HFF-Myc (cell line): ENCODE measurements around the gene CC2D2A.

Source experiments
- DNase-seq: peaks from one replicate; pipeline ENCODE4 v3.0.0-alpha.2; 2011; ENCODE audit warnings: low read depth; ENCODE audit errors: extremely low read depth
- H3K4me3 ChIP-seq: replicated peaks from 2 replicates; pipeline ENCODE4 v1.5.1; 2011; ENCODE audit warnings: low read depth, mild to moderate bottlenecking, control low read depth, low read length
- TF ChIP-seq, protein P1 (sequence below): IDR thresholded peaks from 2 replicates; pipeline ENCODE4 v1.5.1; 2012; ENCODE audit warnings: mild to moderate bottlenecking, low read depth, low read length, control low read depth; ENCODE audit errors: missing control alignments

CC2D2A gene

DNA sequence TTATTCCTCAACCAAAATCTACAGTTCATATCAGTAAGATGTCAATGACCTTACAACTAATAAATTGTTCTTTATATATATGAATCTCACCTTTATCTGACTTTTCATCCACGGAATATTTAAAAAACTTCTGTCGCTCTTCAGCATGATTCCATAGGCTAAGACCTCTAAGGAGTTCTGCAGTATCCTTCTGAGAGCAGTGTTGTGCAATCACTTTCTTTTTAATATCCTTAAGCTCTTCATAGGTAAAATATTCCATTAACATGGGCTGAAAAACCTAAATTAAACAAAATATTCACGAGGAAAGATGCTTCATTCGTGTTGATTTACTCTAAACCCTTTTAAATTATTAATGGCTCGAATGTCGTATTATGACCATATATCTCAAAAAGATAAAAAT, 168.7 kb downstream of the CC2D2A start:
- TF ChIP-seq, protein P1, sequence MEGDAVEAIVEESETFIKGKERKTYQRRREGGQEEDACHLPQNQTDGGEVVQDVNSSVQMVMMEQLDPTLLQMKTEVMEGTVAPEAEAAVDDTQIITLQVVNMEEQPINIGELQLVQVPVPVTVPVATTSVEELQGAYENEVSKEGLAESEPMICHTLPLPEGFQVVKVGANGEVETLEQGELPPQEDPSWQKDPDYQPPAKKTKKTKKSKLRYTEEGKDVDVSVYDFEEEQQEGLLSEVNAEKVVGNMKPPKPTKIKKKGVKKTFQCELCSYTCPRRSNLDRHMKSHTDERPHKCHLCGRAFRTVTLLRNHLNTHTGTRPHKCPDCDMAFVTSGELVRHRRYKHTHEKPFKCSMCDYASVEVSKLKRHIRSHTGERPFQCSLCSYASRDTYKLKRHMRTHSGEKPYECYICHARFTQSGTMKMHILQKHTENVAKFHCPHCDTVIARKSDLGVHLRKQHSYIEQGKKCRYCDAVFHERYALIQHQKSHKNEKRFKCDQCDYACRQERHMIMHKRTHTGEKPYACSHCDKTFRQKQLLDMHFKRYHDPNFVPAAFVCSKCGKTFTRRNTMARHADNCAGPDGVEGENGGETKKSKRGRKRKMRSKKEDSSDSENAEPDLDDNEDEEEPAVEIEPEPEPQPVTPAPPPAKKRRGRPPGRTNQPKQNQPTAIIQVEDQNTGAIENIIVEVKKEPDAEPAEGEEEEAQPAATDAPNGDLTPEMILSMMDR: no peak
- no peak for DNase-seq
- no peak overlapping the region for H3K4me3 ChIP-seq

DNA sequence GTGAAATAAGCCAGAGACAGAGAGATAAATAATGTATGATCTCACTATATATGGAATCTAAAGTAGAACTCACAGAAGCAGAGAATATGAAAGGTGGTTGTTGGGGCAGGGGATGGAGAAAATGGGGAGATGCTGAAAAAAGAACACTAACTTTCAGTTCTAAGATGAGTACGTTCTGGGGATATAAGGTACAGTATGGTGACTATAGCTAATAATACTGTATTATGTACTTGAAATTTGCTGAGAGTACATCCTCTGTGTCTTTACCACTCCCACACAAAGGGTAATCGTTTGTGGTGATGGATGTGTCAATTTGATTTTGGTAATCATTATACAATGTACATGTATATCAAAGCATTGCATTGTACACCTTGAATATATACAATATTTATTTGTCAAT, 178.9 kb downstream of the CC2D2A start:
- no peak for DNase-seq
- H3K4me3 ChIP-seq: no peak overlapping the region
- TF ChIP-seq, protein P1: no peak

DNA sequence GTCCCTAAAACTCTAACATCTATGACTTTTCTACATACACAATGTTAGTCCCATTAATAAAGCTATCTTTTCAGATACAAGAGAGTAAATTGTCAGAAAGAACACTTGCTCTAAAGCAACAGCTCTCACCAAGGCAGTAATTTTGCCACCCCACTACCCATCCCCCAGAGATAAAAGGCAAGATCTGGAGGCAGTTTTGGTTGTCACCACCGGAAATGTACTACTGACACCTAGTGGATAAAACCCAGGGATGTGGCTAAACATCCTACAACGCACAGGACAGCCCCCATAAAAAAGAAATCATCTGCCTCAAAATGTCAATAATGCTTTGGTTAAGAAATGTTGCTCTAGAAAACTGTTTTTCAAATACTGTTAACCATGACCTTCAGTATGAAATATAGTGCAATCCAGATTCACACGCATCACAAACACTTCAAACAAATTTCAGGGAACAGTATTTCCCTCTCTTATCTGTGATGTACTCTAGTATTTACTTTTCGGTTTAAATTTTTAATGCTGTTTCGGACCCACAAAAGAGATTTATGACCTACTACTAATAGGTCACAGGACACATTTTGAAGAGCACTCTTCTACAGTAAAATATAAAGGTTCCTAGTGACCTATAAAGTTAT, 180.3 kb downstream of the CC2D2A start:
- TF ChIP-seq, protein P1: peak; percentile 69
- no peak for DNase-seq
- H3K4me3 ChIP-seq: no peak overlapping the region
